HG02623 (cell line): ENCODE results near the gene ACTMAP.
A peak's percentile ranks its signal among the peaks of the same experiment; 100 is the strongest.
"Not testable (repeated sequence)": the region's sequence is repeated elsewhere in the genome, so short reads cannot be mapped to it uniquely, and the experiment has no call there.

Source experiments
- ATAC-seq: cut with Tn5 transposase; IDR thresholded peaks from one replicate; pipeline ENCODE4 v1.9.1; 2021; ENCODE audit warnings: moderate library complexity; ENCODE audit not compliant: unreplicated experiment

ACTMAP gene

GRCh38 chr19:40776932-40777644 is 26.8 kb upstream of the ACTMAP start:
- ATAC-seq: peak; percentile 51

- ATAC-seq: no peak
Measured at GRCh38 chr19:40776364-40776763, 26.1 kb upstream of the ACTMAP start.

GRCh38 chr19:40775632-40776022 is 25.4 kb upstream of the ACTMAP start:
- ATAC-seq: no peak

DNA sequence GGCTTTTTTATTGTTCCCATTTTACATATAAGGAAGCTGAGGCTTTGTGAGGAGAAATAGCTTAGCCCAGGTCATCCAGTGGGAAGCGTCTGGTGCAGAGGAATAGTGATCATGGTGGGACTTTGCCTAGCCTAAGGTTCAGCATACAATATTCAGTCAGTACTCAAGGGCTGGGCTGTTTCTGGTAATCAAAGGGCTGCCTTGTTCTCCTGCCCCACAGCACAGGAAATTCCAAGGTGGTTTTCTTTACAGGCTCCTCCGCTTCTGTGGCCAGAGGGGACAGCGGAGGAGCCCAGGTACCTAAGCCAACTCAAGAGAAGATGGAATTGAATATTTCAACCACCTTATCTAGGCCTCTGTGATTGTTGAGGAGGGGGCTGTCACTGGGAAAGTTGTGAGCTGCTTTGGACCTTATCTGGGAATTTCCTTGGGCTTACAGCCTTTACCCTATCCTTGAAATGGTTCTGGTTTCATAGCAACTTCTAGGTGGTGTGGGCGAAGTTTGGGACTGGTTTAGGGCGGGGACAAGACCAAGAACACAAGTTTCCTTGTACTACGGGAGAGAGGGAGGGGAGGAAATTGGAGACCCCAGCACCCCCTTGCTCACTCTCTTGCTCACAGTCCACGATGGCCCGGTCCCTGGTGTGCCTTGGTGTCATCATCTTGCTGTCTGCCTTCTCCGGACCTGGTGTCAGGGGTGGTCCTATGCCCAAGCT is 24.8 kb upstream of the ACTMAP start, which contains the start of gene MIA:
MIA (plus strand) TSS at position 606 of the 716 bp plus-strand sequence; CDS start at position 628, 22 bp downstream.
- ATAC-seq: no peak

DNA sequence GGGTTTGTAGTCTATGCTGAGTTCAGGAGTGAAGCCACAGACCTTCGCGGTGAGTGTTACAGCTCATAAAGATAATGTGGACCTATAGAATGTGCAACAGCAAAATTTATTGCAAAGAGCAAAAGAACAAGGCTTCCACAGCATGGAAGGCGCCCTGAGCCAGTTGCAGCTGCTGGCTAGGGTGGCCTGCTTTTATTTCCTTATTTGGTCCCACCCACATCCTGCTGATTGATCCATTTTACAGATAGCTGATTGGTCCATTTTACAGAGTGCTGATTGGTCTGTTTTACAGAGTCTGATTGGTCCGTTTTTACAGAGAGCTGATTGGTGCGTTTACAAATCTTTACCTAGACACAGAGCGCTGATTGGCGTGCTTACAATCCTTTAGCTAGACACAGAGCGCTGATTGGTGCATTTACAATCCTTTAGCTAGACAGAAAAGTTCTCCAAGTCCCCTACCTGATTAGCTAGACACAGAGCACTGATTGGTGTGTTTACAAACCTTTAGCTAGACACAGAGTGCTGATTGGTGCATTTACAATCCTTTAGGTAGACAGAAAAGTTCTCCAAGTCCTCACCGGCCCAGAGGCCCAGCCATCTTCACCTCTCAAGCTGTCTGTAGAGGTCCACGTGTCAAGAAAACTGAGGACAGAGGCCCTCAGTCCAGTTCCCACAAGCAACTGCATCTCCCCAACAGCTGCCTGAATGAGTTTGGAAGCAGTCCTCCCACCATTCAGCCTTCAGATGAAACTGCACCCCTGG is 21.0 kb upstream of the ACTMAP start:
- not testable (repeated sequence) for ATAC-seq

DNA sequence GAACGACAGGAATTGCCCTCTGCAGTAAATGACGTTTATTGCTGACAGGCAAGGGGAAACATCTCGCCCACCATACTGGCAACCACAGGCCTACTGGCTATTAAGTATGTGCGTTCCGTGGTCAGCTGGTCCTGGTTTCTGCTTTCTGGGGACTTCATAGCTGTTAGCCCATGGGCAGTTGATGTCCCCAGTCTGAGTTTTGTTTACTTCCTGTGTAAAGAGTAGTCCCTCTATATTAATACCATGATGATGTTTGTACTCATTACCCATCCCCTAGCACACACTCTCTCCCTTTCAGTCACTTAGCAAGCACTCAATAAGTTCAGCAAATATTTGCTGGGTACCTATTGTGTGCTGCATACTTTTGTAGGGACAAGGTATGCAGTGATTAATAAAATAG is 18.6 kb upstream of the ACTMAP start:
- ATAC-seq: no peak

DNA sequence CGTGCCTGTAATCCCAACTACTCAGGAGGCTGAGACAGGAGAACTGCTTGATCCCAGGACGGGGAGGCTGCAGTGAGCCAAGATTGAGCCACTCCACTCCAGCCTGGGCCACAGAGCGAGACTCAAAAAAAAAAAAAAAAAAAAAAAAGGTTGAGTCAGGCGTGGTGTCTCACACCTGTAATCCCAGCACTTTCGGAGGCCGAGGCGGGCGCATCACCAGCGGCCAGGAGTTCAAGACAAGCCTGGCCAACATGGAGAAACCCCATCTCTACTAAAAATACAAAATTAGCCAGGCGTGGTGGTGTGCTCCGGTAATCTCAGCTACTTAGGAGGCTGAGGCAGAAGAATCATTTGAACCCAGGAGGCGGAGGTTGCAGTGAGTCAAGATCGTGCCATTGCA is 16.1 kb upstream of the ACTMAP start:
- ATAC-seq: not testable (repeated sequence)

GRCh38 chr19:40763963-40764362 is 13.7 kb upstream of the ACTMAP start:
- no peak for ATAC-seq

- no peak for ATAC-seq
Measured at GRCh38 chr19:40763526-40763925, 13.2 kb upstream of the ACTMAP start.

- no peak for ATAC-seq
Measured at GRCh38 chr19:40762754-40763470, 12.6 kb upstream of the ACTMAP start.

GRCh38 chr19:40759352-40759751 is 9.1 kb upstream of the ACTMAP start:
- no peak for ATAC-seq

DNA sequence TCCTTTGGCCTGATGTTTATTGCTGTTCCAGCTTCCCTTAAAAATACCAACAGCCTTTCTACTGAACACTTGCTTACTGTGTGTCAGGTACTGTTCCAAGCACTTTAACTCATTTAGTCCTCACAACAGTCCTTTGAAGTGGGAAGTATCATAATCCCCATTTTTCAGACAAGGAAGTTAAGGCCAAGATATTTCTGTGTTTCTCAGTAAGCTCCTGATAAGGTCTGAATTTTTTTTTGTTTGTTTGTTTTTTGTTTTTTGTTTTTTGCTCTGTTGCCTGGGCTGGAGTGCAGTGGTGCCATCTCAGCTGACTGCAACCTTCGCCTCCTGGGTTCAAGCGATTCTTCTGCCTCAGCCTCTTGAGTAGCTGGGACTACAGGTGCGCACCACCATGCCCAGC is 8.2 kb upstream of the ACTMAP start:
- no peak for ATAC-seq

GRCh38 chr19:40756502-40757110 is 6.3 kb upstream of the ACTMAP start:
- no peak for ATAC-seq

DNA sequence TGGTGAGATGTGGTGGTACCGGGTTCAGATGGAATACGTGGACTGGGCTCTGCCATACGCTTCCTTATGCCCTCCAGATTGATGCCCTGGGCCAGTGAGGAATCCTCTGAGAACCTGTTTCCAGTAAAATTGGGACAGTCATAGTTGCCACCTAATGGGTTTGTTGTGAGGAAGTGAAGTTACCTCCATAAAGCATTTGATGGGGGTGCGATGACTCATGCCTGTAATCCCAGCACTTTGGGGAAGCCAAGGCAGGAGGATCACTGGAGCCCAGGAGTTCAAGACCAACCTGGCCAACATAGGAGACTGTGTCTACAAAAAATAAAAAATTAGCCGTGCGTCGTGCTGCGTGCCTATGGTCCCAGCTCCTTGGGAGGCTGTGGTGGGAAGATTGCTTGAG is 5.5 kb upstream of the ACTMAP start:
- ATAC-seq: no peak

GRCh38 chr19:40755248-40755624 is 5.0 kb upstream of the ACTMAP start:
- ATAC-seq: no peak

GRCh38 chr19:40754611-40755247 is 4.5 kb upstream of the ACTMAP start:
- ATAC-seq: no peak

- no peak for ATAC-seq
Measured at GRCh38 chr19:40752257-40752781, 2.0 kb upstream of the ACTMAP start.

DNA sequence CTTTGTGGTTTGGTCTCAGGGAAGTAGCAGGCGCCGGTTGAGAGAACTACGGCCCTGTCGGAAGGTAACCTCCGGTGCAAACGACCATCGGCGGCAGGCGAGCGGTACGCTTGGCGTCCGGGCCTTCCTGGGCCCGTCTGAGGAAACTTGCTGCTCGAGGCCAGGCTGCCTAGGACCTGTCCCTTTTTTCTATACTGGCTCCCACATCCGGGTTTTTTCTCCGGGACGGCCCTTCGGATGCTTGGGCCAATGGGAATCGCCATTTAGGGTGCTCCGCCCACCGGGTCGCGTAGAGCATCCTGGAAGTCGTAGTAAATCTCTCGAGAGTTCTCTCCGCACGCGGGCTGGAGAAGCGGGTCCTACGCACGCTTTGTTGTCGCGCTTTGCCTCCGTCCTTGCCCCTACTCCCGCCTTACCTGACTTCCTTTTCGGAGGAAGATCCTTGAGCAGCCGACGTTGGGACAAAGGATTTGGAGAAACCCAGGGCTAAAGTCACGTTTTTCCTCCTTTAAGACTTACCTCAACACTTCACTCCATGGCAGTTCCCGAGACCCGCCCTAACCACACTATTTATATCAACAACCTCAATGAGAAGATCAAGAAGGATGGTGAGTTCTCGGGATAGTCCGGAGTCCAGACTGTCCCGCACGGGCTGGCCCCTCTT is 729 bp upstream of the ACTMAP start, which contains the start of gene SNRPA:
SNRPA (plus strand) TSS at position 330 of the 664 bp plus-strand sequence; CDS start at position 536, 206 bp downstream.
- ATAC-seq: peak; percentile 50

DNA sequence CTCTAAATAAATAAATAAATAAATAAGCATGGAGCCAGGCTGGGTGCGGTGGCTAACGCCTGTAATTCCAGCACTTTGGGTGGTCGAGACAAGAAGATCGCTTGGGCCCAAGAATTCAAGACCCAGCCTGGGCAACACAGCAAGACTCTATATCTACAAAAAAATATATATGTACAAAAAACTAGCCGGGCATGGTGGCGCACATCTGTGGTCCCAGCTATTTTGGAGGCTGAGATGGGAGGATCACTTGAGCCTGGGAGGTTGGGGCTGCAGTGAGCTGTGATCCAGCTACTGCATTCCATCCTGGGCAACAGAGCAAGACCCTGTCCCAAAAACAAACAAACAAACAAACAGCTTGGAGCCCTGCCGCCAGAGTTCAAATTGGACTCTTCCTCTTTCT is 2.7 kb downstream of the ACTMAP start:
- ATAC-seq: no peak
